ENCODE data around the gene HACD2.
A peak's percentile ranks its signal among the peaks of the same experiment; 100 is the strongest.

Gene HACD2

GRCh38 chr3:123568034-123568433 is 16.8 kb downstream of the HACD2 start:
- no peak for FAIRE-seq

GRCh38 chr3:123564056-123564455 is 20.8 kb downstream of the HACD2 start:
- FAIRE-seq, result no peak

GRCh38 chr3:123562547-123562946 is 22.3 kb downstream of the HACD2 start:
- FAIRE-seq, result no peak

GRCh38 chr3:123561188-123561587 is 23.7 kb downstream of the HACD2 start:
- FAIRE-seq, result no peak

GRCh38 chr3:123559040-123559861 is 25.6 kb downstream of the HACD2 start:
- FAIRE-seq, result peak; percentile 90

- FAIRE-seq, result no peak
Observed at GRCh38 chr3:123553536-123553935, 31.3 kb downstream of the HACD2 start.

GRCh38 chr3:123552768-123553167 is 32.1 kb downstream of the HACD2 start:
- no peak for FAIRE-seq

GRCh38 chr3:123552095-123552714 is 32.6 kb downstream of the HACD2 start:
- FAIRE-seq, result peak; percentile 11

GRCh38 chr3:123547881-123548519 is 36.9 kb downstream of the HACD2 start:
- no peak for FAIRE-seq

- FAIRE-seq, result no peak
Observed at GRCh38 chr3:123546133-123546755, 38.6 kb downstream of the HACD2 start.

GRCh38 chr3:123543950-123544349 is 40.9 kb downstream of the HACD2 start:
- no peak for FAIRE-seq

GRCh38 chr3:123540285-123540684 is 44.6 kb downstream of the HACD2 start:
- FAIRE-seq, result no peak

GRCh38 chr3:123536153-123536895 is 48.5 kb downstream of the HACD2 start:
- no peak for FAIRE-seq

- FAIRE-seq, result no peak
Observed at GRCh38 chr3:123535580-123535979, 49.3 kb downstream of the HACD2 start.

GRCh38 chr3:123534264-123534663 is 50.6 kb downstream of the HACD2 start:
- no peak for FAIRE-seq

- FAIRE-seq, result no peak
Observed at GRCh38 chr3:123533554-123534159, 51.2 kb downstream of the HACD2 start.

- FAIRE-seq, result no peak
Observed at GRCh38 chr3:123528130-123528529, 56.7 kb downstream of the HACD2 start.

- no peak for FAIRE-seq
Observed at GRCh38 chr3:123527046-123527445, 57.8 kb downstream of the HACD2 start.

GRCh38 chr3:123526474-123526873 is 58.4 kb downstream of the HACD2 start:
- no peak for FAIRE-seq

- FAIRE-seq, result no peak
Observed at GRCh38 chr3:123525433-123525832, 59.4 kb downstream of the HACD2 start.

- no peak for FAIRE-seq
Observed at GRCh38 chr3:123524981-123525380, 59.9 kb downstream of the HACD2 start.

GRCh38 chr3:123523023-123523412 is 61.8 kb downstream of the HACD2 start:
- no peak for FAIRE-seq
